ENCODE data around the gene APOF. TPM values are rescaled to one million over a fixed set of nuclear protein-coding genes. Genes with fewer than 3 reads are reported as not detected.

Gene APOF
- total and polyA plus RNA-seq, 2 of the 13 experiments (the other 11 are each of a cell fraction or from before 2014, with no cell fraction given): 3.3 to 23.9 TPM

- TF ChIP-seq ZNF547 (CRISPR knock-in tag; IDR thresholded peaks at IDR 0.05) (peak; percentile 31; the same call in 1 of the 2 replicates), AHR (CRISPR knock-in tag; IDR thresholded peaks at IDR 0.05) (no peak), EHMT2 (IDR thresholded peaks at IDR 0.05; ENCODE audit: borderline replicate concordance, low read depth, low read length) (no peak), NR2F2 (IDR thresholded peaks at IDR 0.05; ENCODE audit: borderline replicate concordance, low read depth) (peak; percentile 10; the same call in 1 of the 2 replicates), GLI4 (CRISPR knock-in tag; IDR thresholded peaks at IDR 0.05; ENCODE audit: borderline replicate concordance) (no peak), TFDP1 (CRISPR knock-in tag; IDR thresholded peaks at IDR 0.05; ENCODE audit: borderline replicate concordance) (peak; percentile 83; the same call in 1 of the 2 replicates), BORCS8-MEF2B (CRISPR knock-in tag; IDR thresholded peaks at IDR 0.05) (peak; percentile 85; the same call in 1 of the 2 replicates), HIC2 (CRISPR knock-in tag; IDR thresholded peaks at IDR 0.05; ENCODE audit: low read depth) (no peak), ZNF577 (CRISPR knock-in tag; IDR thresholded peaks at IDR 0.05; ENCODE audit: borderline replicate concordance, low read depth) (no peak), NFAT5 (CRISPR knock-in tag; IDR thresholded peaks at IDR 0.05) (peak; percentile 67; the same call in 1 of the 2 replicates), CENPX (CRISPR knock-in tag; IDR thresholded peaks at IDR 0.05) (no peak), TOPORS (CRISPR knock-in tag; IDR thresholded peaks at IDR 0.05) (no peak), TCF7L2 (IDR thresholded peaks at IDR 0.05; ENCODE audit: low read depth, low read length) (no peak), NR0B2 (CRISPR knock-in tag; IDR thresholded peaks at IDR 0.05) (peak; percentile 45; the same call in 1 of the 2 replicates), NCOA2 (CRISPR knock-in tag; IDR thresholded peaks at IDR 0.05) (peak; percentile 54)
These were observed 46.8 kb downstream of the APOF start, which contains the start of gene CNPY2 (continued) for GRCh38 chr12:56315622-56316473.
